Neural crest cell (in vitro differentiated cells): ENCODE data around the gene FOXC1. TPM values are rescaled to one million over a fixed set of nuclear protein-coding genes. Genes with fewer than 3 reads are reported as not detected.
A peak's percentile ranks its signal among the peaks of the same experiment; 100 is the strongest.

ENCODE experiments used
- DNase-seq: peaks from one replicate; pipeline ENCODE4 v3.0.0; 2021; ENCODE audit warnings: low read depth, mixed read lengths, low spot score
- H3K27ac Mint-ChIP-seq: one replicate; pipeline ENCODE4 v1.8.0; 2021; ENCODE audit warnings: mild to moderate bottlenecking, mixed read lengths; ENCODE audit not compliant: unreplicated experiment
- H3K27me3 Mint-ChIP-seq: 2 replicates; pipeline ENCODE4 v1.8.0; 2021; ENCODE audit warnings: low read depth, mild to moderate bottlenecking, mixed read lengths
- H3K36me3 Mint-ChIP-seq: 2 replicates; pipeline ENCODE4 v1.8.0; 2021; ENCODE audit warnings: low read depth, mild to moderate bottlenecking, mixed read lengths
- H3K4me1 Mint-ChIP-seq: 2 replicates; pipeline ENCODE4 v1.8.0; 2021; ENCODE audit warnings: mixed read lengths
- H3K4me3 Mint-ChIP-seq: one replicate; pipeline ENCODE4 v1.8.0; 2021; ENCODE audit warnings: mild to moderate bottlenecking, mixed read lengths
- H3K9me3 Mint-ChIP-seq: 2 replicates; pipeline ENCODE4 v1.8.0; 2021; ENCODE audit warnings: mixed read lengths
- total RNA-seq: library from RNA; stranded (reverse); gene quantifications from 2 replicates; pipeline ENCODE4 v1.2.1, GENCODE V29; 2021
- TF ChIP-seq, protein P1 (sequence below): fragments of 200-600 bp; sonication (generic); conservative IDR thresholded peaks from 2 replicates; pipeline ENCODE4 v1.5.0; 2021; ENCODE audit warnings: antibody characterized with exemption, mild to moderate bottlenecking

FOXC1 gene
- total RNA-seq, 1 donor from 2014 or later: 1.7 TPM

GRCh38 chr6:1611572-1612298, 2.0 kb downstream of the FOXC1 start:
- Mint-ChIP-seq H3K4me1 (peaks cover 43% of the 10 kb centered on the region), H3K27ac (no peak overlapping the region), H3K36me3 (peaks cover 2% of the 10 kb centered on the region), H3K4me3 (peak overlapping the region; percentile 92), H3K27me3 (peaks cover 75% of the 10 kb centered on the region), H3K9me3 (no peaks in the 10 kb centered on the region)
- TF ChIP-seq, protein P1, sequence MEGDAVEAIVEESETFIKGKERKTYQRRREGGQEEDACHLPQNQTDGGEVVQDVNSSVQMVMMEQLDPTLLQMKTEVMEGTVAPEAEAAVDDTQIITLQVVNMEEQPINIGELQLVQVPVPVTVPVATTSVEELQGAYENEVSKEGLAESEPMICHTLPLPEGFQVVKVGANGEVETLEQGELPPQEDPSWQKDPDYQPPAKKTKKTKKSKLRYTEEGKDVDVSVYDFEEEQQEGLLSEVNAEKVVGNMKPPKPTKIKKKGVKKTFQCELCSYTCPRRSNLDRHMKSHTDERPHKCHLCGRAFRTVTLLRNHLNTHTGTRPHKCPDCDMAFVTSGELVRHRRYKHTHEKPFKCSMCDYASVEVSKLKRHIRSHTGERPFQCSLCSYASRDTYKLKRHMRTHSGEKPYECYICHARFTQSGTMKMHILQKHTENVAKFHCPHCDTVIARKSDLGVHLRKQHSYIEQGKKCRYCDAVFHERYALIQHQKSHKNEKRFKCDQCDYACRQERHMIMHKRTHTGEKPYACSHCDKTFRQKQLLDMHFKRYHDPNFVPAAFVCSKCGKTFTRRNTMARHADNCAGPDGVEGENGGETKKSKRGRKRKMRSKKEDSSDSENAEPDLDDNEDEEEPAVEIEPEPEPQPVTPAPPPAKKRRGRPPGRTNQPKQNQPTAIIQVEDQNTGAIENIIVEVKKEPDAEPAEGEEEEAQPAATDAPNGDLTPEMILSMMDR: no peak
- DNase-seq: no peak

- TF ChIP-seq, protein P1: no peak
- peak overlapping the region; percentile 92 for H3K4me3 Mint-ChIP-seq
- peaks cover 43% of the 10 kb centered on the region for H3K4me1 Mint-ChIP-seq
- DNase-seq: no peak
- H3K27me3 Mint-ChIP-seq: peaks cover 75% of the 10 kb centered on the region
- H3K36me3 Mint-ChIP-seq: peaks cover 2% of the 10 kb centered on the region
- H3K27ac Mint-ChIP-seq: no peak overlapping the region
- H3K9me3 Mint-ChIP-seq: no peaks in the 10 kb centered on the region
Measured at GRCh38 chr6:1612299-1612973, 2.7 kb downstream of the FOXC1 start.

GRCh38 chr6:1612974-1613306, 3.2 kb downstream of the FOXC1 start:
- Mint-ChIP-seq H3K27ac (no peak overlapping the region), H3K27me3 (peaks cover 75% of the 10 kb centered on the region), H3K4me3 (peak overlapping the region; percentile 92), H3K9me3 (no peaks in the 10 kb centered on the region), H3K36me3 (peaks cover 2% of the 10 kb centered on the region), H3K4me1 (peaks cover 40% of the 10 kb centered on the region)
- no peak for DNase-seq
- TF ChIP-seq, protein P1: no peak

GRCh38 chr6:1613346-1613687, 3.6 kb downstream of the FOXC1 start:
- TF ChIP-seq, protein P1: no peak
- Mint-ChIP-seq H3K4me3 (peak overlapping the region; percentile 92), H3K36me3 (peaks cover 2% of the 10 kb centered on the region), H3K4me1 (peaks cover 36% of the 10 kb centered on the region), H3K27ac (no peak overlapping the region), H3K27me3 (peaks cover 75% of the 10 kb centered on the region), H3K9me3 (no peaks in the 10 kb centered on the region)
- DNase-seq: no peak

DNA sequence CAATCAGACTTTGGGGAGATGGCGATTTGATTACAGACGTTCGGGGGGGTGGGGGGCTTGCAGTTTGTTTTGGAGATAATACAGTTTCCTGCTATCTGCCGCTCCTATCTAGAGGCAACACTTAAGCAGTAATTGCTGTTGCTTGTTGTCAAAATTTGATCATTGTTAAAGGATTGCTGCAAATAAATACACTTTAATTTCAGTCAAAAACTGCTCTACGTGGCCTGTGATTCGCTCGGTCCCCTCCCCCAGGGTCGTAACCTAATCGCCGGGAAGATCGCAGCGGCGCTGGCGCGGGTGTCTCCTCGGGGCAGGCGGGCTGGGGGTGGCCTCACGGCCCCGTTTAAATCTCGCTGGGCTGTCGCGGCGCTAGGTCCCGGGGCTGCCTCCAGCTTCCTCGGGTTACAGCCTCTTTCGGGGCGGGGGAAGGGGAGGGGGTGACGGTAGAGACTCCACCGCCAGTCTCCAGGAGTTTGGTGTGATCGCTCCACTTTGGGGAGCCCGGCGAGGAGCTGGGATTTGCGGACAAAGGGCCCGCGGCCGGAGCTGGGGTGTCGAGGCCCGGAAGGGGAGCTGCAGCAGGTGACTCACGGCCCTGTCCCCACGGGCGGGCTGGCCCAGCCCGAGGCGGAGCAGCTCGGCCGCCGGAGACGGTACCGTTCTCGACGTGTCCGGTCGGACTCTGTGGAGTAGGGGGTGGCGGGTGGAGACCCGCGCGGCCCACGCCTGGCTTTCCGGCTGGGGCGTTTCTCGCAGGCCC, 4.2 kb downstream of the FOXC1 start:
- TF ChIP-seq, protein P1: no peak
- Mint-ChIP-seq H3K9me3 (no peaks in the 10 kb centered on the region), H3K4me1 (peaks cover 32% of the 10 kb centered on the region), H3K36me3 (peaks cover 2% of the 10 kb centered on the region), H3K4me3 (peak overlapping the region; percentile 92), H3K27ac (no peak overlapping the region), H3K27me3 (peaks cover 75% of the 10 kb centered on the region)
- no peak for DNase-seq
